Lower leg skin (tissue), 3 donors: ENCODE measurements around the gene HRG.

Experiments
- CTCF ChIP-seq, 3 donors: fragments of 450-650 bp; IDR thresholded peaks; one replicate each; pipeline ENCODE4 v1.5.1; 2016; ENCODE audit warnings: antibody characterized with exemption in 3 of 3, mild to moderate bottlenecking in 3 of 3, moderate library complexity in 2 of 3
- POLR2A ChIP-seq, 2 donors: fragments of 450-650 bp; IDR thresholded peaks; one replicate each; pipeline ENCODE4 v1.6.1; 2016 to 2017; ENCODE audit warnings: antibody characterized with exemption in 2 of 2, mild to moderate bottlenecking in 1 of 2, moderate library complexity in 1 of 2

- TF ChIP-seq CTCF (IDR thresholded peaks at IDR 0.05) (no peak), POLR2A (IDR thresholded peaks at IDR 0.05) (no peak)
These were observed 21.1 kb upstream of the HRG start for GRCh38 chr3:186644683-186645082.
